ENCODE data around the gene CREB3L1. TPM values are rescaled to one million over a fixed set of nuclear protein-coding genes. Genes with fewer than 3 reads are reported as not detected.

The CREB3L1 gene
- total and polyA plus RNA-seq, 2 experiments from 2014 or later, result 8.5 to 10.4 TPM

DNA sequence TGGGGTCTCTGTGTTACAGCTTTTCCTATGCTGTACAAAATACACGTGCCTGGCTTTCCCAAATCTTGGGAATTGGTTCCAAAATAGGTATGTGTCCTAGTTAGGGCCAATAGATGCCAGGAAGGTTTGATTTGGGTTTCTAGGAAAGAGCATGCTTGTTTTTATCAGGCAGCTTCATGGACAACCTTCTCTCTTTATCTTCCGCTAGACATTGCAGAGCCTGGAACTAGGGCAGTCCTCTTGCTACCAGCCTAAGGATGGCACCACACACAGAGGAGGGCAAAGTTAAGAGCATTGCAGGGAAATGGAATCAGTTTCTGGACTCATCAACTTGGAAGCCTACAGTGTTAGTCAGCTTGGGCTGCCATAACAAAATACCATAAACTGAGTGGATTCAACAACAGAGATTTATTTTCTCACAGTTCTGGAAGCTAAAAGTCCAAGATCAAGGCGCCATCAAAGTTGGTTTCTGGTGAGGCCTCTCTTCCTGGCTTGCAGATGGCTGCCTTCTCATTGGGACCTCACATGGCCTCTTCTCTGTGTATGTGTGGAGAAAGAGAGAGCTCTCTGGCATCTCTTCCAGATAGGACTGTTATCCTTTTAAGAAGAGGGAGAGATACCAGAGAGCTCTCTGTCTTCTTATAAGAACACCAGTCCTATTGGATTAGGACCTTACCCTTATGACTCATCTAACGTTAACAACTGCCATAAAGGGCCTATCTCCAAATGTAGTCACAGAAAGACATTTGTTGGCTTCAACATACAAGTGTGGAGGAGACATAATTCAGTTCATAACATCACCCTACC lies 27.3 kb upstream of the CREB3L1 start (continued):
- TF ChIP-seq ZNF462 (CRISPR knock-in tag; IDR thresholded peaks at IDR 0.05), result no peak
- TF ChIP-seq POLR2AphosphoS5 (IDR thresholded peaks at IDR 0.05; ENCODE audit: low read depth), result no peak

DNA sequence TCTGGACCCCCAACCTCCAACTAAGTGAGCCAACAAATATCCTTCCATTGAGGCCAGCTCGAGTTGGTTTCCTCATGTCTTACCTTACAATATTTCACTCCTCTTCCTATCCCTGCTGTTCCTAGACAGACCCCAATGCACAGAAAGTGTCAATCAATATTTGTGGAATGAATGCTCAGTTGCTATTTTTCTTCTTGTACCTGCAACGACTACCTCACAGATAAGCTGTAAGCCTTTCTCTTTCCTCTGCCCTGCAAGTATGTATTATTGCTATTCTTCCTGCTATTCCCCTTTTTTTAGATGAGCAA lies 26.8 kb upstream of the CREB3L1 start:
- H3K27me3 ChIP-seq (ENCODE audit: insufficient read depth), result no peaks in the 10 kb centered on the region
- H2AFZ ChIP-seq, result no peak overlapping the region
- Mint-ChIP-seq H3K27ac (no peak overlapping the region), H3K4me1 (peaks cover 29% of the 10 kb centered on the region), H3K9me3 (no peaks in the 10 kb centered on the region), H3K36me3 (ENCODE audit: low read depth) (no peaks in the 10 kb centered on the region), H3K4me3 (no peak overlapping the region), H3K27me3 (ENCODE audit: insufficient read depth, low read depth, poor library complexity) (peaks cover 6% of the 10 kb centered on the region)
- H3K79me2 ChIP-seq (replicated peaks; ENCODE audit: insufficient read depth), result no peaks in the 10 kb centered on the region
- ATAC-seq (no peak), DNase-seq (ENCODE audit: low spot score) (no peak)
- H3K4me2 ChIP-seq, result no peak overlapping the region
- no peaks in the 10 kb centered on the region for H3K36me3 ChIP-seq (ENCODE audit: insufficient read depth)
- no peak overlapping the region for H3K4me3 ChIP-seq
- no peak overlapping the region for H3K27ac ChIP-seq (ENCODE audit: low read depth)
- peaks cover 17% of the 10 kb centered on the region for H3K4me1 ChIP-seq (ENCODE audit: insufficient read depth)
- H3F3A ChIP-seq (replicated peaks; ENCODE audit: low read depth), result peaks cover 6% of the 10 kb centered on the region; the same call in 1 of the 2 replicates
- H4K20me1 ChIP-seq (replicated peaks; ENCODE audit: insufficient read depth), result no peaks in the 10 kb centered on the region
- H3K9me2 ChIP-seq (ENCODE audit: insufficient read depth), result no peaks in the 10 kb centered on the region
- no peak for TF ChIP-seq REST (IDR thresholded peaks at IDR 0.05; ENCODE audit: unreplicated experiment)
- TF ChIP-seq CREB1 (CRISPR knock-in tag; IDR thresholded peaks at IDR 0.05; ENCODE audit: low read depth), result no peak
- TF ChIP-seq ZNF331 (CRISPR knock-in tag; IDR thresholded peaks at IDR 0.05; ENCODE audit: low read depth), result no peak
- TF ChIP-seq EZH2phosphoT487 (IDR thresholded peaks at IDR 0.05; ENCODE audit: unreplicated experiment), result no peak
- no peak for TF ChIP-seq JUNB (IDR thresholded peaks at IDR 0.05; ENCODE audit: unreplicated experiment)
- TF ChIP-seq, protein P1, sequence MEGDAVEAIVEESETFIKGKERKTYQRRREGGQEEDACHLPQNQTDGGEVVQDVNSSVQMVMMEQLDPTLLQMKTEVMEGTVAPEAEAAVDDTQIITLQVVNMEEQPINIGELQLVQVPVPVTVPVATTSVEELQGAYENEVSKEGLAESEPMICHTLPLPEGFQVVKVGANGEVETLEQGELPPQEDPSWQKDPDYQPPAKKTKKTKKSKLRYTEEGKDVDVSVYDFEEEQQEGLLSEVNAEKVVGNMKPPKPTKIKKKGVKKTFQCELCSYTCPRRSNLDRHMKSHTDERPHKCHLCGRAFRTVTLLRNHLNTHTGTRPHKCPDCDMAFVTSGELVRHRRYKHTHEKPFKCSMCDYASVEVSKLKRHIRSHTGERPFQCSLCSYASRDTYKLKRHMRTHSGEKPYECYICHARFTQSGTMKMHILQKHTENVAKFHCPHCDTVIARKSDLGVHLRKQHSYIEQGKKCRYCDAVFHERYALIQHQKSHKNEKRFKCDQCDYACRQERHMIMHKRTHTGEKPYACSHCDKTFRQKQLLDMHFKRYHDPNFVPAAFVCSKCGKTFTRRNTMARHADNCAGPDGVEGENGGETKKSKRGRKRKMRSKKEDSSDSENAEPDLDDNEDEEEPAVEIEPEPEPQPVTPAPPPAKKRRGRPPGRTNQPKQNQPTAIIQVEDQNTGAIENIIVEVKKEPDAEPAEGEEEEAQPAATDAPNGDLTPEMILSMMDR (conservative IDR thresholded peaks at IDR 0.05; ENCODE audit: low read depth in 2 of 2), result no peak
- TF ChIP-seq ETS1 (IDR thresholded peaks at IDR 0.05), result no peak
- no peak for TF ChIP-seq NANOG (IDR thresholded peaks at IDR 0.05; ENCODE audit: borderline replicate concordance)

All from GM23338 (cell line).